HEK293T (cell line): ENCODE measurements around the gene PRMT3.
"Not testable (repeated sequence)": the region's sequence is repeated elsewhere in the genome, so short reads cannot be mapped to it uniquely, and the experiment has no call there.

ENCODE experiments used
- CTCF ChIA-PET: fragments of 350-600 bp; formaldehyde crosslinking; extraction: SDS; loops from one replicate; lab custom pipeline; 2021; ENCODE audit warnings: antibody characterized with exemption, inconsistent platforms; lab: Yijun Ruan, JAX
- POLR2A ChIA-PET: fragments of 350-600 bp; formaldehyde crosslinking; extraction: SDS; loops from one replicate; lab custom pipeline; 2020; ENCODE audit warnings: antibody characterized with exemption, inconsistent platforms; lab: Yijun Ruan, JAX
- DNase-seq: peaks from one replicate; pipeline ENCODE4 v3.0.0; 2012; ENCODE audit warnings: mixed read lengths; ENCODE audit errors: extremely low spot score
- ARNT ChIP-seq: fragments of 450-650 bp; IDR thresholded peaks from 2 replicates; pipeline ENCODE4 v1.6.1; 2017; ENCODE audit warnings: mild to moderate bottlenecking
- BHLHE40 ChIP-seq: fragments of 450-650 bp; IDR thresholded peaks from 2 replicates; pipeline ENCODE4 v1.6.1; 2016; ENCODE audit warnings: mild to moderate bottlenecking, moderate library complexity, borderline replicate concordance
- CTBP1 ChIP-seq: fragments of 450-650 bp; IDR thresholded peaks from 2 replicates; pipeline ENCODE4 v1.6.1; 2016; ENCODE audit warnings: borderline replicate concordance
- ELF4 ChIP-seq: fragments of 450-650 bp; IDR thresholded peaks from 2 replicates; pipeline ENCODE4 v1.6.1; 2017; ENCODE audit warnings: antibody characterized with exemption
- FOXA1 ChIP-seq: fragments of 450-650 bp; IDR thresholded peaks from 2 replicates; pipeline ENCODE4 v1.6.1; 2016; ENCODE audit warnings: mild to moderate bottlenecking
- FOXK2 ChIP-seq: fragments of 450-650 bp; IDR thresholded peaks from 2 replicates; pipeline ENCODE4 v1.6.1; 2016; ENCODE audit warnings: mild to moderate bottlenecking
- FOXM1 ChIP-seq: fragments of 450-650 bp; IDR thresholded peaks from 2 replicates; pipeline ENCODE4 v1.6.1; 2017; ENCODE audit warnings: mild to moderate bottlenecking, borderline replicate concordance
- HDGF ChIP-seq: fragments of 450-650 bp; IDR thresholded peaks from 2 replicates; pipeline ENCODE4 v1.6.1; 2017; ENCODE audit warnings: antibody characterized with exemption, borderline replicate concordance
- L3MBTL2 ChIP-seq: fragments of 450-650 bp; conservative IDR thresholded peaks from 2 replicates; pipeline ENCODE4 v1.6.1; 2016; ENCODE audit warnings: mild to moderate bottlenecking
- LEF1 ChIP-seq: fragments of 450-650 bp; IDR thresholded peaks from 2 replicates; pipeline ENCODE4 v1.6.1; 2017; ENCODE audit warnings: mild to moderate bottlenecking, borderline replicate concordance
- NFRKB ChIP-seq: fragments of 450-650 bp; IDR thresholded peaks from 2 replicates; pipeline ENCODE4 v1.6.1; 2016; ENCODE audit warnings: mild to moderate bottlenecking, moderate library complexity
- SP1 ChIP-seq: fragments of 450-650 bp; IDR thresholded peaks from 2 replicates; pipeline ENCODE4 v1.6.1; 2017
- SUZ12 ChIP-seq: fragments of 450-650 bp; IDR thresholded peaks from 2 replicates; pipeline ENCODE4 v1.6.1; 2016; ENCODE audit warnings: mild to moderate bottlenecking
- TARDBP ChIP-seq: fragments of 450-650 bp; IDR thresholded peaks from 2 replicates; pipeline ENCODE4 v1.6.1; 2016
- ZNF384 ChIP-seq: fragments of 450-650 bp; IDR thresholded peaks from 2 replicates; pipeline ENCODE4 v1.6.1; 2016
- TF ChIP-seq, protein P1 (sequence below): fragments of 450-650 bp; IDR thresholded peaks from 2 replicates; pipeline ENCODE4 v1.6.1; 2016

Gene PRMT3

DNA sequence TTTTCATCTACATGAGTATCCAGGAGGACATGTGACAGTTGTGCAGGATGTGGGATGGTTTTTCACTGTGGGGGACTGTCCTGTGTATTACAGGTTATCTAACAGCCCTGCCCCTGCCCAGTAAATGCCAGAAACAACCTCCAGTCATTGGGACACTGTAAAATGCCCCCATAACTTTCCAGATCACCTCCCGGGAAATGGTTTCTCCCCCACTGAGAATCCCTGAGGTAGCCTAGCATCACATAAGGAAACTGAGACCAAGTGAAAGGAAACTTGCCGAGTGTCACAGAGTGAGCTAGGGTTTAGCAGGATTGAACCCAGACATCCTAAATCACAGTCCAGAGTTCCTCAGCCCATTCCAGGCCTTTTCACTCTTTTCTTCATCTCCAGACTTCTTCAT, 163.6 kb downstream of the PRMT3 start:
- no peak for DNase-seq
- POLR2A ChIA-PET, result no interaction called here
- TF ChIP-seq HDGF (no peak), FOXM1 (no peak), ELF4 (no peak), ARNT (no peak), LEF1 (no peak), NFRKB (no peak), ZNF384 (no peak)
- TF ChIP-seq, protein P1, sequence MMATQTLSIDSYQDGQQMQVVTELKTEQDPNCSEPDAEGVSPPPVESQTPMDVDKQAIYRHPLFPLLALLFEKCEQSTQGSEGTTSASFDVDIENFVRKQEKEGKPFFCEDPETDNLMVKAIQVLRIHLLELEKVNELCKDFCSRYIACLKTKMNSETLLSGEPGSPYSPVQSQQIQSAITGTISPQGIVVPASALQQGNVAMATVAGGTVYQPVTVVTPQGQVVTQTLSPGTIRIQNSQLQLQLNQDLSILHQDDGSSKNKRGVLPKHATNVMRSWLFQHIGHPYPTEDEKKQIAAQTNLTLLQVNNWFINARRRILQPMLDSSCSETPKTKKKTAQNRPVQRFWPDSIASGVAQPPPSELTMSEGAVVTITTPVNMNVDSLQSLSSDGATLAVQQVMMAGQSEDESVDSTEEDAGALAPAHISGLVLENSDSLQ, result no peak
- CTCF ChIA-PET, result no interaction called here

DNA sequence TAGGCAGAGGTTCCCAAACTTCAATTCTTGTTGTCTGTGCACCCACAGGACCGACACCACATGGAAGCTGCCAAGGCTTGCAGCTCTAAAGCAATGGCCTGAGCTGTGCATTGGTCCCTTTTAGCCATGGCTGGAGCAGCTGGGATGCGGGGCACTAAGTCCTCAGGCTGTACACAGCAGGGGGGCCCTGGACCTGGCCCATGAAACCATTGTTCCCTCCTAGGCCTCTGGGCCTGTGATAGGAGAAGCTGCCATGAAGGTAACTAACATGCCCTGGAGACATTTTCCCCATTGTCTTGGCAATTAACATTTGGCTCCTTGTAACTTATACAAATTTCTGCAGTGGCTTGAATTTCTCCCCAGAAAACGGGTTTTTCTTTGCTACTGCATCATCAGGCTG, 168.3 kb downstream of the PRMT3 start:
- ChIA-PET CTCF (no interaction called here), POLR2A (no interaction called here)
- no peak for TF ChIP-seq ARNT
- TF ChIP-seq LEF1, result no peak
- TF ChIP-seq HDGF, result no peak
- no peak for TF ChIP-seq SP1
- TF ChIP-seq FOXA1, result no peak
- TF ChIP-seq BHLHE40, result no peak
- no peak for TF ChIP-seq FOXK2
- TF ChIP-seq TARDBP, result no peak
- TF ChIP-seq ELF4, result no peak
- TF ChIP-seq CTBP1, result no peak
- no peak for TF ChIP-seq L3MBTL2
- TF ChIP-seq NFRKB, result no peak
- TF ChIP-seq FOXM1, result no peak
- no peak for TF ChIP-seq ZNF384
- TF ChIP-seq, protein P1, result no peak
- no peak for TF ChIP-seq SUZ12
- DNase-seq, result no peak

DNA sequence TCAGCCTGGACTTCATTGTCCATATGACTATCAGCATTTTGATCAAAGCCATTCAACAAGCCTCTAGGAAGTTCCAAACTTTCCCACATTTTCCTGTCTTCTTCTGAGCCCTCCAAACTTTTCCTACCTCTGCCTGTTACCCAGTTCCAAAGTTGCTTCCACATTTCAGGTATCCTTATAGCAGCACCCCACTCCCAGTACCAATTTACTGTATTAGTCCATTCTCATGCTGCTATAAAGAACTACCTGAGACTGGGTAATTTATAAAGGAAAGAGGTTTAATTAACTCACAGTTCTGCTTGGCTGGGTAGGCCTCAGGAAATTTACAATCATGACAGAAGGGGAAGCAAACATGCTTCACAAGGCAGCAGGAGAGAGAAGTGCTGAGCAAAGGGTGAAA, 168.9 kb downstream of the PRMT3 start:
- CTCF ChIA-PET, POLR2A ChIA-PET, DNase-seq: not testable (repeated sequence)

DNA sequence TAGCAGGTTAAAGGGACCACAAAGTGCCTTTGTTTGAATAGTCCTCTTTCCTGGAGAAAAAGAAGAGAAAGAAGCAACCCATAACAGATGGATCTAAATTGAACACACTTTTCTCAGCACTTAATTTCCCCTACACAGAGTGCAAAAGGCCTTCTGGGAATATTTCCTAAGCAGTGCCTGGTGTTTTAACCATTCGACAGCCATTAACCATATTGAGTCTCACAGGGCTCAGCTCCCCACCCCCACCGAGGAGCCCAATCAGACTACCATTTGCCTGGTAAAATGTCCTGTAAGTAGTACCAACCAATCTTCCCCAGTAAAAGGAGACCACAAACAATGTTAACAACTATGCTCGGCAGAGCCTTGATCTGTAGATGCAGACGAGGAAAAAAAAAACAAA, 171.2 kb downstream of the PRMT3 start:
- CTCF ChIA-PET, result no interaction called here
- POLR2A ChIA-PET, result no interaction called here
- TF ChIP-seq NFRKB (no peak), TARDBP (no peak), FOXA1 (no peak)
- no peak for DNase-seq
